ENCODE data around the gene SUGCT.
"Not testable (repeated sequence)": the region's sequence is repeated elsewhere in the genome, so short reads cannot be mapped to it uniquely, and the experiment has no call there.

The SUGCT gene

DNA sequence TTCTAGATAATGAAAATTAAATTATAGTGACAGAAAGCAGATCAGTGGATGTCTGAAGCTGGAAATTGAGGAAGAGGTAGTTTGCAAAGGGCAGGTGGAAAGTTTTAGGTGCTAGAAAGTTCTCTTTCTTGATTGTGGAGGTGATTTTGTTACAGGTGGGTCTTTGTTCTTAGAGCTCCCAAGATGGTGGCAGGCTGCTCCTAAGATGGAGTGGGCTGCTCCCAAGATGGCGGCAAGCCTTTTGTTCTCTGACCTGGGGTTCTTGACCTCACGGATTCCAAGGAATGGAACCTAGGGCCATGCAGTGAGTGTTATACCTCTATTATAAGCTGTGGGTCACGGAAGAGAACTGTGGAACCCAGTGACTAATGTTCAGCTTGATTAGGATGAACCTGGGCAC lies 32.5 kb downstream of the SUGCT start:
- H3K4me3 ChIP-seq (ENCODE audit: low read depth, low read length), result no peak overlapping the region
- TF ChIP-seq, protein P1, sequence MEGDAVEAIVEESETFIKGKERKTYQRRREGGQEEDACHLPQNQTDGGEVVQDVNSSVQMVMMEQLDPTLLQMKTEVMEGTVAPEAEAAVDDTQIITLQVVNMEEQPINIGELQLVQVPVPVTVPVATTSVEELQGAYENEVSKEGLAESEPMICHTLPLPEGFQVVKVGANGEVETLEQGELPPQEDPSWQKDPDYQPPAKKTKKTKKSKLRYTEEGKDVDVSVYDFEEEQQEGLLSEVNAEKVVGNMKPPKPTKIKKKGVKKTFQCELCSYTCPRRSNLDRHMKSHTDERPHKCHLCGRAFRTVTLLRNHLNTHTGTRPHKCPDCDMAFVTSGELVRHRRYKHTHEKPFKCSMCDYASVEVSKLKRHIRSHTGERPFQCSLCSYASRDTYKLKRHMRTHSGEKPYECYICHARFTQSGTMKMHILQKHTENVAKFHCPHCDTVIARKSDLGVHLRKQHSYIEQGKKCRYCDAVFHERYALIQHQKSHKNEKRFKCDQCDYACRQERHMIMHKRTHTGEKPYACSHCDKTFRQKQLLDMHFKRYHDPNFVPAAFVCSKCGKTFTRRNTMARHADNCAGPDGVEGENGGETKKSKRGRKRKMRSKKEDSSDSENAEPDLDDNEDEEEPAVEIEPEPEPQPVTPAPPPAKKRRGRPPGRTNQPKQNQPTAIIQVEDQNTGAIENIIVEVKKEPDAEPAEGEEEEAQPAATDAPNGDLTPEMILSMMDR (IDR thresholded peaks at IDR 0.05; ENCODE audit: low read depth, low read length, missing control alignments), result no peak
- DNase-seq (ENCODE audit: low read depth), result no peak
- in situ Hi-C loops (cut with HindIII; ENCODE audit: low sequenced_read_pairs), result no loop called here

DNA sequence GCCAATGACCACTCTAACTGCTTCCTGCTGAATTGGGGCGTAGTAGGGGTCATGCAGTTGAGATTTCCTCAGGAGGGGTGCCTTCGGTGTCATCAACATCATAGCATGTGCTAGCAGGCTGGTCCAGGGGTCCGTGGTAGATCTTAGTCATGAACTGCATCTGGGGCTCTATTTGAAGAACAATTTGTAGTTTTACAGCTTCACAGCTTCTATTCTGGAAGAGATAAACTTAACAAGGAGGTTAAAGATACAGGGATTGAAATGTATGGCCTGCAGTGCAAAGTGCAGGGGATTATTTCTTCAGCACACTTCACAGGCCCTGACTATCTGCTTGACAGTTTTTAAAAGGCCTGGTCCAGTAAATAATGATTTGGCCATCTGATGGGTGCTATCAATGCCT lies 33.5 kb downstream of the SUGCT start:
- in situ Hi-C loops (cut with HindIII; ENCODE audit: low sequenced_read_pairs); H3K4me3 ChIP-seq (ENCODE audit: low read depth, low read length); DNase-seq (ENCODE audit: low read depth): not testable (repeated sequence)

DNA sequence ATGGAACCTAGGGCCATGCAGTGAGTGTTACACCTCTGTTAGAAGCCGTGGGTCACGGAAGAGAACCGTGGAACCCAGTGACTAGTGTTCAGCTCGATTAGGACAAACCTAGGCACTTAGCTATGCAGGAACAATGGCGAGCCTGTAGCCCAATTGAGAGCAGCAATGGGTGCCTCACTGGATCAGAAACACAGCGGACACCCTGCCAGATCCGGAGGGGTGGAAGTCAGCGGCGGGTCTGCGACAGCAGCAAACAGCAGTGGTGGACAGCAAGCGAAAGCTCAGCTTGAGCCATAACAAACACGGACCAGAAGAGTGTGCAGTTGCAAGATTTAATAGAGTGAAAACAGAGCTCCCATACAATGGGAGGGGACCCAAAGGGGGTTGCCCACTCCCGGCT lies 38.3 kb downstream of the SUGCT start:
- DNase-seq (ENCODE audit: low read depth); H3K4me3 ChIP-seq (ENCODE audit: low read depth, low read length); in situ Hi-C loops (cut with HindIII; ENCODE audit: low sequenced_read_pairs): not testable (repeated sequence)

DNA sequence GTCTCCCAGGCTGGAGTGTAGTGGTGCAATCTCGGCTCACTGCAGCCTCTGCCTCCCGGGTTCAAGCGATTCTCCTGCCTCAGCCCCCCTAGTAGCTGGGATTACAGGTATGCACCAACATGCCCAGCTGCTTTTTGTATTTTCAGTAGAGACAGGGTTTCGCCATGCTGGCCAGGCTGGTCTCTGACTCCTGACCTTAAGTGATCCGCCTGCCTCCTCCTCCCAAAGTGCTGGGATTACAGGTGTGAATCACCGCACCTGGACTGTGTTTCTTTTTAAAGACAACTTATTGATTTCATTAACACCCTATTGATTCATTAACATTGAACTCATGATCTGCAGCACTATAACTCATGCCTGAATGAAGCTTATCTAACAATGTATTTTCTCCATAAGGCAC lies 40.5 kb downstream of the SUGCT start:
- H3K4me3 ChIP-seq (ENCODE audit: low read depth, low read length); in situ Hi-C loops (cut with HindIII; ENCODE audit: low sequenced_read_pairs); DNase-seq (ENCODE audit: low read depth): not testable (repeated sequence)

DNA sequence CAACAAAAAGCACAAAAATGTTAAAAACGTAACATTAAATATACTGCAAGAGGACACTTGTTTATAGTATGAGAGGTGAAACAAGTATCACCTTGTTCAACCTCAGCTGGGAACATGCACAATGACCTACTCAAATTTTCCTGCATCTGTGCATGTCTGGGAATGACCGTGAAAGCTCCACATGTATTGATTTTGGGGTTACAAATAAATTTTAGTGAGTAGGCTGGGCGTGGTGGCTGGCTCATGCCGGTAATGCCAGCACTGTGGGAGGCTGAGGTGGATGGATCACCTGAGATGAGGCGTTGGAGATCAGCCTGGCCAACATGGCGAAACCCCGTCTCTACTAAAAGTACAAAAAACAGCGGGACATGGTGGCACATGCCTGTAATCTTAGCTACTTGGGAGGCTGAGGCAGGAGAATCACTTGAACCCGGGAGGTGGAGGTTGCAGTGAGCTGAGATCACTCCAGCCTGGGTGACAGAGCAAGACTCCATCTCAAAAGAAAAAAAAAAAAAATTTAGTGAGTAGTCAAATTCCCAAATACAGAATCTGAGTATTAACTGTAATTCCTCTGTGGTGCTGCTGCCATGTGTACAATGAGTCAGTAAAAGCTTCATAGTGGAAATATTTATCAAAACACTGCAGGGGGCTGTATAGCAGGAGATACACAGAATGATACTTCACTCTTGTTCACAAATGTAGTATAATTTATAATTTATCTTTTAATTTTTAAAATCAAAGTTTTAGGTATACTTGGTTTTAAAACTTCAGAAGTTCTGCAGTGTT lies 41.1 kb downstream of the SUGCT start:
- DNase-seq (ENCODE audit: low read depth), result peak; percentile 19
- TF ChIP-seq, protein P1 (IDR thresholded peaks at IDR 0.05; ENCODE audit: low read depth, low read length, missing control alignments), result no peak
- in situ Hi-C loops (cut with HindIII; ENCODE audit: low sequenced_read_pairs), result no loop called here
- H3K4me3 ChIP-seq (ENCODE audit: low read depth, low read length), result no peak overlapping the region

DNA sequence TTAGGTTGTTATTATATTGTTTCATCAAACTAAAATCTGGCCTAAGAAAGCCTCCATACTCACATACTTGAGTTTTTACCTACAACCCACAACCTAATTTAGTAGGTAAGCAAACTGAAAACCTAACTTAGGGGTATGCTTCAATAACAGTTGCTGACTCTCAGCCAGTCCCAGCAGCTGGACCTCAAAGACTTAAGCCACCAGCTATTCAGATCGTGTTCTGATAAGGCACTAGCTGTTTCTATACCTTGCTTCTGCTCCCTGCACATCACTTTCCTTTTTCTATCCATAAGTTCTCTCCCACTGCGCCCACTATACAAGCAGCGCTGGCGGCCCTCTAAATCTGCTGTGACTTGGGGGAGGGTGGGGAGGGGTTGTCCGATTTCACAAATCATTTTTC lies 42.3 kb downstream of the SUGCT start:
- DNase-seq (ENCODE audit: low read depth), result no peak
- no peak overlapping the region for H3K4me3 ChIP-seq (ENCODE audit: low read depth, low read length)
- in situ Hi-C loops (cut with HindIII; ENCODE audit: low sequenced_read_pairs), result no loop called here
- TF ChIP-seq, protein P1 (IDR thresholded peaks at IDR 0.05; ENCODE audit: low read depth, low read length, missing control alignments), result no peak

DNA sequence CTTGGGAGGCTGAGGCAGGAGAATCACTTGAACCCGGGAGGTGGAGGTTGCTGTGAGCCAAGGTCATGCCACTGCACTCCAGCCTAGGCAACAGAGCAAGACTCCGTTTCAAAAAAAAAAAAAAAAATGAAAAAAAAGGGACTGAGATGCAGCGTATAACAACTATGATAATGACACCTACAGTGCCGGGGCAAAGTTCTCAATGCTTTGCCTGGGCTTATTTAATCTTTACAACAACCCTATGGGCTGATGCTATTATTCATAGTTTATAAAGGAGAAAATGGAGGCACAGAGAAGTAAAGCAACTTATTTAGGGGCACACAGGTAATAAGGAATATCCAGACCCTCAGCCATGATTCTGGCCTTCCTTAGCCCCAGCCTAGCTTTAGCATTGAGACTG lies 47.6 kb downstream of the SUGCT start:
- H3K4me3 ChIP-seq (ENCODE audit: low read depth, low read length), result no peak overlapping the region
- TF ChIP-seq, protein P1 (IDR thresholded peaks at IDR 0.05; ENCODE audit: low read depth, low read length, missing control alignments), result no peak
- no peak for DNase-seq (ENCODE audit: low read depth)
- in situ Hi-C loops (cut with HindIII; ENCODE audit: low sequenced_read_pairs), result no loop called here

DNA sequence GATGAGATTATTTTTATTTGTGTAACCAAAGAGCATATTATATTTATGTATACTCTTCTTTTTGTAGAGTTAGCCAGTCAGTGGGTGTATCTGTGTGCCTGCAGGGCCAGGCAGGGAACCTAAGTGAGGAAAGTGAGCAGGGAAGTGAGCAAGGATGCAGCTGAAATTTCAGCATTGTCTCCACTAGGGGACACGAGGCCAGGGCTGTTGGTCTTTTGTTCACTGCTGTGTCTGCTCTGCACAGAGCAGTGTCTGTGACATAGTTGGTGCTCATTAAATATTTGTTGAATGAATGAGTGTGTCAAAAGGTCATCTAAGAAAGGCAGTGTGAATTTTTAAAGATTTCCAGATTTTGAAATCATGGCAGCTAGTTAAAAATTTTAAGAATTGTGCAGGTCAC lies 51.8 kb downstream of the SUGCT start:
- no peak for DNase-seq (ENCODE audit: low read depth)
- no peak overlapping the region for H3K4me3 ChIP-seq (ENCODE audit: low read depth, low read length)
- in situ Hi-C loops (cut with HindIII; ENCODE audit: low sequenced_read_pairs), result no loop called here
- TF ChIP-seq, protein P1 (IDR thresholded peaks at IDR 0.05; ENCODE audit: low read depth, low read length, missing control alignments), result no peak

Measured in astrocyte of the cerebellum (primary cell).